Thoracic aorta (tissue), 2 donors: ENCODE results near the gene RIBC1. TPM values are rescaled to one million over a fixed set of nuclear protein-coding genes. Genes with fewer than 3 reads are reported as not detected.

Source experiments
- ATAC-seq: fragments of 150-250 bp; one replicate; pipeline ENCODE4 v1.8.0; 2017; ENCODE audit warnings: low read depth; ENCODE audit not compliant: insufficient number of reproducible peaks, low FRiP score
- DNase-seq: peaks from one replicate; pipeline ENCODE4 v3.0.0-alpha.2; 2020; ENCODE audit warnings: low spot score
- H3K27ac ChIP-seq, 2 donors: fragments of 200-600 bp; sonication (generic); 1 replicate in 1 of 2; 2 replicates in 1 of 2; pipeline ENCODE4 v1.5.1; 2016; ENCODE audit warnings: mild to moderate bottlenecking in 2 of 2, moderate library complexity in 2 of 2
- H3K27me3 ChIP-seq: fragments of 200-600 bp; sonication (generic); replicated peaks from 2 replicates; pipeline ENCODE4 v1.6.0; 2016; ENCODE audit warnings: mild to moderate bottlenecking; ENCODE audit not compliant: insufficient read depth
- H3K36me3 ChIP-seq: fragments of 200-600 bp; sonication (generic); one replicate; pipeline ENCODE4 v1.5.1; 2016
- H3K4me1 ChIP-seq, 2 donors: fragments of 200-600 bp; sonication (generic); 1 replicate in 1 of 2; 2 replicates in 1 of 2; pipeline versions ENCODE4 v1.5.1 to v1.6.0; 2016; ENCODE audit warnings: low read depth in 2 of 2, mild to moderate bottlenecking in 1 of 2; ENCODE audit not compliant: control insufficient read depth in 1 of 2
- H3K4me3 ChIP-seq: fragments of 200-600 bp; sonication (generic); 2 replicates; pipeline ENCODE4 v1.5.1; 2016; ENCODE audit warnings: mild to moderate bottlenecking
- H3K9me3 ChIP-seq: fragments of 200-600 bp; sonication (generic); 2 replicates; pipeline ENCODE4 v1.5.1; 2016
- total RNA-seq, 2 donors: library from RNA; depleted of rRNA; stranded (reverse); fragments of >200 nt; gene quantifications; one replicate each; pipeline versions ENCODE4 v1.1.0 to v1.2.3, GENCODE V29; 2016
- TF ChIP-seq, protein P1 (sequence below): fragments of 200-600 bp; sonication (generic); IDR thresholded peaks from one replicate; pipeline ENCODE4 v1.5.1; 2019; ENCODE audit warnings: antibody characterized with exemption

Gene RIBC1
- total RNA-seq, 2 donors from 2014 or later = not detected

GRCh38 chrX:53474707-53475106, 52.0 kb downstream of the RIBC1 start:
- no peak for ATAC-seq
- H3K27me3 ChIP-seq = no peaks in the 10 kb centered on the region
- H3K9me3 ChIP-seq = no peaks in the 10 kb centered on the region
- H3K36me3 ChIP-seq = no peaks in the 10 kb centered on the region
- H3K27ac ChIP-seq = no peak overlapping the region
- no peak overlapping the region for H3K4me3 ChIP-seq
- no peak for DNase-seq
- TF ChIP-seq, protein P1, sequence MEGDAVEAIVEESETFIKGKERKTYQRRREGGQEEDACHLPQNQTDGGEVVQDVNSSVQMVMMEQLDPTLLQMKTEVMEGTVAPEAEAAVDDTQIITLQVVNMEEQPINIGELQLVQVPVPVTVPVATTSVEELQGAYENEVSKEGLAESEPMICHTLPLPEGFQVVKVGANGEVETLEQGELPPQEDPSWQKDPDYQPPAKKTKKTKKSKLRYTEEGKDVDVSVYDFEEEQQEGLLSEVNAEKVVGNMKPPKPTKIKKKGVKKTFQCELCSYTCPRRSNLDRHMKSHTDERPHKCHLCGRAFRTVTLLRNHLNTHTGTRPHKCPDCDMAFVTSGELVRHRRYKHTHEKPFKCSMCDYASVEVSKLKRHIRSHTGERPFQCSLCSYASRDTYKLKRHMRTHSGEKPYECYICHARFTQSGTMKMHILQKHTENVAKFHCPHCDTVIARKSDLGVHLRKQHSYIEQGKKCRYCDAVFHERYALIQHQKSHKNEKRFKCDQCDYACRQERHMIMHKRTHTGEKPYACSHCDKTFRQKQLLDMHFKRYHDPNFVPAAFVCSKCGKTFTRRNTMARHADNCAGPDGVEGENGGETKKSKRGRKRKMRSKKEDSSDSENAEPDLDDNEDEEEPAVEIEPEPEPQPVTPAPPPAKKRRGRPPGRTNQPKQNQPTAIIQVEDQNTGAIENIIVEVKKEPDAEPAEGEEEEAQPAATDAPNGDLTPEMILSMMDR = no peak
- no peaks in the 10 kb centered on the region for H3K4me1 ChIP-seq

DNA sequence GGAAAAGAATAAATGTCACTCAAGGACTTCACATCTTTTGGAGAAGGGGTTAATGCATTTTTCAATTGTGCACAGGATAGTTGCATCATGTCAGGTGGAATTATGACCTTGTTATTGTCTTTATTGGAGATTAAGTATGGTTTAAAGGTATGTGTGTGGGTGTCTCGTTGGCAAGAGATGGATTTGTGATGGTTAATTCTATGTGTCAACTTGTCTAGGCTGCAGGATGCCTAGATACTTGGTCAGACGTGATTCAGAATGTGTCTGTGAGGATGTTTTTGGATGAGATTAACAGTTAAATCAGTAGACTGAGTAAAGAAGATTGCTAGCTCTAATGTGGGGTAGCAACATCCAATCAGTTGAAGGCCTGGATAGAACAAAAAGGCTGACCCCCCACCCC, 53.7 kb downstream of the RIBC1 start:
- Histone ChIP-seq H3K27me3 (no peaks in the 10 kb centered on the region), H3K4me1 (no peaks in the 10 kb centered on the region), H3K27ac (no peak overlapping the region), H3K9me3 (no peaks in the 10 kb centered on the region), H3K36me3 (no peaks in the 10 kb centered on the region), H3K4me3 (no peak overlapping the region)
- DNase-seq (no peak), ATAC-seq (no peak)
- TF ChIP-seq, protein P1 = no peak

DNA sequence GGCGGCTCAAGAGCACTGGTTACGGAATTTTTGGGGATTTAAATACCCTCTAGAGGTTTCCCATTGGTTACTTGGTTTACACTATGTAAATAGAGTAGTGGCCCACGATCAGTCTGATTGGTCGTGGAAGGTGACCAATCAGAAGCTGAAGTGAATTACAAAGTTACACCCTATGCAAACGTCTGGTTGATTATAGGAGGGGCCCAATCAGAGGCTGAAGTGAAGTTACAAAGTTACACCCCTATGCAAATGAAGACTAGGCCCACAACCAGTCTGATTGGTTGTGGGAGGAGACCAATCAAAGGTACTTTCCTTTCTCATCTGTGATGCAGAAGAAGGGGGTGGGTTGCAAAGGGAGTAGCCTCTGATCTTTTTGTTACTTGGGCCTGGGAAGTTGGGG, 56.6 kb downstream of the RIBC1 start:
- no peak overlapping the region for H3K4me3 ChIP-seq
- H3K27me3 ChIP-seq = no peaks in the 10 kb centered on the region
- TF ChIP-seq, protein P1 = no peak
- no peak overlapping the region for H3K27ac ChIP-seq
- no peaks in the 10 kb centered on the region for H3K36me3 ChIP-seq
- no peaks in the 10 kb centered on the region for H3K9me3 ChIP-seq
- H3K4me1 ChIP-seq = no peaks in the 10 kb centered on the region
- DNase-seq = no peak
- no peak for ATAC-seq

Other genes with a start within 250 kb of the RIBC1 start
- gene KDM5C, start 197.7 kb upstream of the RIBC1 start, total RNA-seq = 100 to 1,000 TPM in 1 of 2 donors, 10 to 100 TPM in 1; 57.4 to 101 TPM
- 10 to 100 TPM; 12.2 to 21.1 TPM for gene IQSEC2, start 141.3 kb upstream of the RIBC1 start, total RNA-seq
- 10 to 100 TPM; 32.6 to 53.1 TPM for gene SMC1A, start 219 bp upstream of the RIBC1 start, total RNA-seq
- gene HSD17B10, start 11.5 kb downstream of the RIBC1 start, total RNA-seq = 10 to 100 TPM; 79.7 to 82.6 TPM